ENCODE results near the gene MAP2K4.
A peak's percentile ranks its signal among the peaks of the same experiment; 100 is the strongest.
"Not testable (repeated sequence)": the region's sequence is repeated elsewhere in the genome, so short reads cannot be mapped to it uniquely, and the experiment has no call there.

The MAP2K4 gene

GRCh38 chr17:12020642-12021622, at the start of gene MAP2K4:
Gene MAP2K4 (plus strand): TSS chr17:12020877. CDS start chr17:12020887, 10 bp downstream.
- Histone ChIP-seq H3K4me3 (peak within 1 kb of the TSS; percentile 84), H3K9me3 (ENCODE audit: low read depth, low read length) (no peaks in the 10 kb centered on the region), H3K27ac (peak within 1 kb of the TSS; percentile 36; the same call in 1 of the 2 replicates), H3K36me3 (ENCODE audit: insufficient read depth, low read length) (no peaks in the 10 kb centered on the region), H3K9ac (ENCODE audit: insufficient read length) (peak within 1 kb of the TSS; percentile 96)
- TF ChIP-seq EZH2 (IDR thresholded peaks at IDR 0.05) = no peak
- TF ChIP-seq POLR2AphosphoS5 (IDR thresholded peaks at IDR 0.05; ENCODE audit: borderline replicate concordance, low read depth, low read length) = peak; percentile 40; the same call in 1 of the 2 replicates
- DNase-seq (ENCODE audit: low read depth, low spot score) = no peak

GRCh38 chr17:11972741-11973140, 47.9 kb upstream of the MAP2K4 start:
- H3K9me3 ChIP-seq (ENCODE audit: low read depth, low read length); DNase-seq (ENCODE audit: low read depth, low spot score); H3K27ac ChIP-seq; H3K9ac ChIP-seq (ENCODE audit: insufficient read length); H3K4me3 ChIP-seq; H3K36me3 ChIP-seq (ENCODE audit: insufficient read depth, low read length): not testable (repeated sequence)

- no peak overlapping the region for H3K9ac ChIP-seq (ENCODE audit: insufficient read length)
- no peak for TF ChIP-seq POLR2AphosphoS5 (IDR thresholded peaks at IDR 0.05; ENCODE audit: borderline replicate concordance, low read depth, low read length)
- no peak for TF ChIP-seq EZH2 (IDR thresholded peaks at IDR 0.05)
- no peak for TF ChIP-seq FOXP2 (optimal IDR thresholded peaks at IDR 0.05; ENCODE audit: control extremely low read depth, extremely low read length, insufficient read depth)
- DNase-seq (ENCODE audit: low read depth, low spot score) = no peak
- peaks cover 27% of the 10 kb centered on the region for H3K36me3 ChIP-seq (ENCODE audit: insufficient read depth, low read length)
- H3K4me3 ChIP-seq = no peak overlapping the region
- no peak overlapping the region for H3K27ac ChIP-seq
- no peaks in the 10 kb centered on the region for H3K9me3 ChIP-seq (ENCODE audit: low read depth, low read length)
These were observed 40.9 kb upstream of the MAP2K4 start for GRCh38 chr17:11979795-11980194.

GRCh38 chr17:11980813-11981212, 39.9 kb upstream of the MAP2K4 start:
- H3K4me3 ChIP-seq = no peak overlapping the region
- peaks cover 27% of the 10 kb centered on the region for H3K36me3 ChIP-seq (ENCODE audit: insufficient read depth, low read length)
- H3K9ac ChIP-seq (ENCODE audit: insufficient read length) = no peak overlapping the region
- no peak for TF ChIP-seq FOXP2 (optimal IDR thresholded peaks at IDR 0.05; ENCODE audit: control extremely low read depth, extremely low read length, insufficient read depth)
- TF ChIP-seq EZH2 (IDR thresholded peaks at IDR 0.05) = no peak
- TF ChIP-seq POLR2AphosphoS5 (IDR thresholded peaks at IDR 0.05; ENCODE audit: borderline replicate concordance, low read depth, low read length) = no peak
- H3K9me3 ChIP-seq (ENCODE audit: low read depth, low read length) = no peaks in the 10 kb centered on the region
- DNase-seq (ENCODE audit: low read depth, low spot score) = no peak
- H3K27ac ChIP-seq = no peak overlapping the region

GRCh38 chr17:11981862-11982261, 38.8 kb upstream of the MAP2K4 start:
- H3K9me3 ChIP-seq (ENCODE audit: low read depth, low read length) = no peaks in the 10 kb centered on the region
- peak overlapping the region; percentile 36 for H3K4me3 ChIP-seq
- peaks cover 27% of the 10 kb centered on the region for H3K36me3 ChIP-seq (ENCODE audit: insufficient read depth, low read length)
- no peak for TF ChIP-seq POLR2AphosphoS5 (IDR thresholded peaks at IDR 0.05; ENCODE audit: borderline replicate concordance, low read depth, low read length)
- TF ChIP-seq FOXP2 (optimal IDR thresholded peaks at IDR 0.05; ENCODE audit: control extremely low read depth, extremely low read length, insufficient read depth) = no peak
- no peak for TF ChIP-seq EZH2 (IDR thresholded peaks at IDR 0.05)
- H3K27ac ChIP-seq = 0 out of 2 replicates have a peak overlapping the region, but pooled peaks have one; percentile 11
- DNase-seq (ENCODE audit: low read depth, low spot score) = no peak
- no peak overlapping the region for H3K9ac ChIP-seq (ENCODE audit: insufficient read length)

GRCh38 chr17:11986179-11986941, 34.3 kb upstream of the MAP2K4 start:
- Histone ChIP-seq H3K36me3 (ENCODE audit: insufficient read depth, low read length) (peaks cover 17% of the 10 kb centered on the region), H3K9me3 (ENCODE audit: low read depth, low read length) (no peaks in the 10 kb centered on the region), H3K4me3 (no peak overlapping the region), H3K27ac (no peak overlapping the region), H3K9ac (ENCODE audit: insufficient read length) (peak overlapping the region; percentile 12)
- TF ChIP-seq FOXP2 (optimal IDR thresholded peaks at IDR 0.05; ENCODE audit: control extremely low read depth, extremely low read length, insufficient read depth) (no peak), POLR2AphosphoS5 (IDR thresholded peaks at IDR 0.05; ENCODE audit: borderline replicate concordance, low read depth, low read length) (no peak), EZH2 (IDR thresholded peaks at IDR 0.05) (no peak)
- no peak for DNase-seq (ENCODE audit: low read depth, low spot score)

GRCh38 chr17:11986942-11987329, 33.7 kb upstream of the MAP2K4 start:
- DNase-seq (ENCODE audit: low read depth, low spot score) = no peak
- TF ChIP-seq POLR2AphosphoS5 (IDR thresholded peaks at IDR 0.05; ENCODE audit: borderline replicate concordance, low read depth, low read length) (no peak), FOXP2 (optimal IDR thresholded peaks at IDR 0.05; ENCODE audit: control extremely low read depth, extremely low read length, insufficient read depth) (no peak), EZH2 (IDR thresholded peaks at IDR 0.05) (no peak)
- H3K36me3 ChIP-seq (ENCODE audit: insufficient read depth, low read length) = peaks cover 23% of the 10 kb centered on the region

GRCh38 chr17:11990363-11990983, 30.2 kb upstream of the MAP2K4 start:
- no peak for TF ChIP-seq FOXP2 (optimal IDR thresholded peaks at IDR 0.05; ENCODE audit: control extremely low read depth, extremely low read length, insufficient read depth)
- no peak for TF ChIP-seq EZH2 (IDR thresholded peaks at IDR 0.05)
- TF ChIP-seq POLR2AphosphoS5 (IDR thresholded peaks at IDR 0.05; ENCODE audit: borderline replicate concordance, low read depth, low read length) = no peak
- Histone ChIP-seq H3K9ac (ENCODE audit: insufficient read length) (no peak overlapping the region), H3K9me3 (ENCODE audit: low read depth, low read length) (no peaks in the 10 kb centered on the region), H3K36me3 (ENCODE audit: insufficient read depth, low read length) (peaks cover 15% of the 10 kb centered on the region; the same call in 1 of the 2 replicates), H3K27ac (no peak overlapping the region), H3K4me3 (no peak overlapping the region)
- DNase-seq (ENCODE audit: low read depth, low spot score) = no peak

More at GRCh38 chr17:11986942-11987329, 33.7 kb upstream of the MAP2K4 start:
- Histone ChIP-seq H3K9ac (ENCODE audit: insufficient read length) (peak overlapping the region; percentile 12), H3K9me3 (ENCODE audit: low read depth, low read length) (no peaks in the 10 kb centered on the region), H3K4me3 (no peak overlapping the region), H3K27ac (no peak overlapping the region)

Measured in SK-N-MC (cell line).